IPS-11a (cell line): ENCODE data around the gene PTGDS.

ENCODE experiments used
- H3K4me3 ChIP-seq: one replicate; pipeline ENCODE4 v1.5.1; 2013; ENCODE audit warnings: low read depth, low read length, control low read depth

Gene PTGDS

DNA sequence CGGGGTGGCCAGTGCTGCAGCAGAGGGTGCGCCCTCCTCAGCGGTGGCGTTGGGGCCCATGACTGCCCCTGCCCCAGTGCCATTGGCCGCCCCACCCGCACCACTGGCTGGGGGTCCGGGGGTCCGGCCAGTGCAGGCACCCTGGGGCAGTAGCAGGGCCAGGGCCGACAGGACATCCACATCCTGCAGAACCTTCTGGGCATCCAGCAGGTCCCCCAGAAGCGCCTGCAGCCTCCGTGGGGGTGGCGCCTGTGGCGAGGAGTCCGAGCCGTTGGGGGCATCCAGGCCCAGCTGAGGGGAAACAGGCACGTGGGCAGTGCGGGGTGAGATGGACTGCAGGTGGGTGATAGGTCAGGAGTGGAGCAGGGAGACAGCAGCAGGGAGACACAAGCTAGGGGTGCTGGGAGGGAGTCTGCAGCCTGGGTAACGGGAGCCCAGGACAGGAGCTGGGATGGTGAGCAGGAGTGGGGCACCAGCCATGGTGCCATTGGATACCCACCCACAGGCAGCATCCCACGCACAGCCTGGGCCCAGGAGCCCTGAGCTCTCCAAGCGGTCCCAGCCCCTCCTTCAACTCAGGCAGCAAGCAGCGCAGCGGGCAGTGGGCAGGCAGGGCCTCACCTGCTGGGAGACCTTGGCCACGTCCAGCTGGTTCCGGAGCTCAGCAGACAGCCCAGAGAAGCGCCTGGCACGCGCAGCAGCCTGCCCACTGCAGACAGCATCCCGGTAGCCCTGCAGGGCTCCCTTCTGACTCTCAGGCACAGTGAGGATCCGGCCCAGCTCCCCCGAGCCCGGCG lies 43.7 kb downstream of the PTGDS start:
- H3K4me3 ChIP-seq = no peak overlapping the region

DNA sequence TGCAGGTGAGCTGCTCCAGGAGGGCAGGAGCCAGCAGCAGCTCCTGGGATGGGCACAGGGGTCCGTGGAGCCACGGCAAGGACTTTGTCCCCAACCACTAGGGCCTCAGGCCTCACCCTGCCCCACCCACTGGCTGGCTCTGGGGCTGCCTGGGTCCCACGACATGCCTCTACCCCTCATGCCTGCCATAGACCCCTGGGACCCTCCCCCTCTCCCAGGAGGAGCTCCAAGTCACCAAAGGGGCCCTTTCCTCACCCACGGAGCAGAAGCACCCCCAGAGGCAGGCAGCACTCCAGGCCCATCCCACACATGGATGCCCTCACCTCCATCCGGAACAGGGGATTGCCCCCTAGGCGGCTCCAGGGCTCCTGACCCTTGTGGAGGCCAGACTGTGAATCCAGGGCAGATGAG lies 44.3 kb downstream of the PTGDS start:
- no peak overlapping the region for H3K4me3 ChIP-seq

DNA sequence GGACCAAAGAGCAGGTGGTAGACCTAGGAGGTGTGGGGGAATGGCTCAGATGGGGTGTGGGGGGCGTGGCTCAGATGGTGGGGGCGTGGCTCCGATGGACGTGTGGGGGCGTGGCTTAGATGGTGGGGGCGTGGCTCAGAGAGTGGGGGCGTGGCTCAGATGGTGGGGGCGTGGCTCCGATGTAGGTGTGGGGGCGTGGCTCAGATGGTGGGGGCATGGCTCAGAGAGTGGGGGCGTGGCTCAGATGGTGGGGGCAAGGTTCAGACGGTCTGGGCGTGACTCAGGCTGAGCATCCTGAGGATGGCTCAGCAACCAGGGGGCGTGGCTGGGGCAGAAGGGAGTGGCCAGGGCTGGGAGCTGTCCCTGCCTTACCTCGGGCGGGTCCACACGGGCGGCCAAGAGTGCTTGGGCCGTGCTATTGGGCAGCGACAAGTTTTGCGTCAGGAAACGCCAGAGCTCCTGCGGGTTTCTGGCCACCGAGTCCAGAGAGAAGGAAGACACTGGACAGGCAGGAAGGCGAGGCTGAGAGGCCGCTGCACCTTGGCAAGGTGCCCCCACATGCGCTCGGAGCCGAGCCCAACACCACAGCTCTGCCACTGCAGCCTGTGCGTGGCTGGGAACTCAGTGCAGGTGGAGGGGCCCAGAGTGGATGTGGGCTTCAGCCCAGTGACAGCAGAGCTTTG lies 44.8 kb downstream of the PTGDS start:
- no peak overlapping the region for H3K4me3 ChIP-seq

DNA sequence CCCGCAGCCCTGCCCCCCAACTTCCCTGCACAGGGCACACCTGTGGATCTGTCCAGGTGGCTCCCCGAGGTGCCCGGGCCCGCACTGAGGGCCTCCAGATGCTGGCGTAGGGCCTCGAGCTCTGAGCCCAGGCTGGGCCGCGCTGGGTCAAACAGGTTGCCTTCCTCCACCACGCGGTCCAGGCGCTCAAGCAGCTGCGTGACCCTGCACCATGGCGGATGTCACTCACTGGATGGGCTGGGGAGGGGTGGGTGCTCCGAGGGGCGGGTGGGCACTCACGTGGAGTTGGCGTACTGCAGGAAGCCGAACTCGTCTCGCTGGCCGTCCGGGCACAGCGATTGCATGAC lies 45.3 kb downstream of the PTGDS start:
- no peak overlapping the region for H3K4me3 ChIP-seq

DNA sequence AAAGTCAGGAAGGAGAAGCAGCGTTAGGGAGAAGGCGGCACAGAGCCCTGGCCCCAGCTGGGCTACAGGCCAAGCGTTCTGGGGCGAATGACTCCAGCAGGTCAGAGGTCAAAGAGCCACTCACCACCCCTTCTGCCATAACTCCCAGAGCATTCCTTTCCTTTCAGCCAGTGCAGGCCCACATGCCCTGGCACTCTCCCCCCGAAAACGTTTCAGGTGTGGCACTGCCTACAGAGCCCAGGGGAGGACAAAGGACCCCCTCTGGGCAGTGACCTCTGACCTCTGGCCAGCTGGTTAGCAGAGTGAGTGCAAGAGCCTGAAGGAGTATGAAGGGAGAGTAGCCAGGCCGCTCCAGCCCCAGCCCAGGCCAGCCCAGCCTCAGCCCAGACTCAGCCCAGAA lies 45.9 kb downstream of the PTGDS start:
- no peak overlapping the region for H3K4me3 ChIP-seq

DNA sequence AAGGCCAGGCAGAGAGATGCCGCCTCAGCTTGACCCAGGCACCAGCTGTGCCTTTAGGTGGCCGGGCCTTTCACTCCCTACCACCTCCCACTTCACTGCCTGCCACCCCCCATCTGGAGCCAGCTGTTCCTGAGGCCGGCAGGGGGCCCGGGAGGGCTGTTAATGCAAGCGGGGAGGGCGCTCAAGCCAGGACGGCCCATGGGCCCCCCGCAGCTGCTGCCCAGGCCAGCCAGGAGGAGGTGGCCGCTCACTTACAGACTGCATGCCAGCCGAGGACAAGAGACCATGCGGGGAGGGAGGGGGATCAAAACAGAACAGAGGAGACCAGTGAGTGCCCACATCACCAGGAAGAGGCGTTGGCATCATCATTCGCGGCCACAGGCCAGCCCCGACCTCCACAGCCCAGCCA lies 46.3 kb downstream of the PTGDS start:
- H3K4me3 ChIP-seq = no peak overlapping the region

DNA sequence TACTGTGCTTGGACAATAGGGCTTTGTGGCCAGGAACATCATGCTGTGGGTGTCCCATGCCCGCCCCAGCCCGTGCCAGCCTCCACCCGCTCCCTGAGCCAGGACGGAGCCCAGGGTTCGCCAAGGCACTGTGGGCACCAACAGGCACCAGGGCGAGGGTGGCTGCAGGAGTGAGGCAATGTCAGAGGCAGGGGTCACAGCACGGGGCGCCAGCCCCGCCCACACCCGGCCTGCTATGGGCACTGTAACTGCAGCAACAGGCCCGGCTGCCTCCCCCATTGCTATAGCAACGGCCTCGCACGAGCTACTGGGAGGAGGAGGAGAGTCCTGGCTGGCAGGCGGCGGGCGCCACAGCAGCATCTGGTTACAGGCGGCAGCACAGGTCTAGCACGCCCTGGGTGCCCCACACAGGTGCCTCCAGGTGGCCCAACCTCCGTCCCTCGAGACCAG lies 48.2 kb downstream of the PTGDS start:
- no peak overlapping the region for H3K4me3 ChIP-seq

DNA sequence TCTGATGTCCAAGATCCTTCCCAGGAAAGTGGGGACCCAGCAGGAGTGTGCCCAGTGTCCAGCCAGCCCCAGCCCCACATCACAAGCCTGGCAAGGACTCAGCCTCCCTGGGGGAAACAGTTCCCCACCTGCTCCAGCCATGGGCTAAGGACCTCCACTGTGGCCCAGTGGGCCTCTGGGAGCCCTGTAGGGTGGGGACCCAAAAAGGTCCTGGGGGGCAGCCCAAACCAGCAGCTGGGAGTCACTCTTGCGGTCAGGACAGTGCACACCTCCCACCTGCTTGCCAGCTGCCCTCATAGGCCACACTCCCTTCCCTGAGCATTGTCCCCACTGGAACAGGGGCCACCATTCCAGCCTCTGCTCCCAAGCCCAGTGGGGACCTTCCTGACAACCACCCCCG lies 49.1 kb downstream of the PTGDS start:
- no peak overlapping the region for H3K4me3 ChIP-seq

DNA sequence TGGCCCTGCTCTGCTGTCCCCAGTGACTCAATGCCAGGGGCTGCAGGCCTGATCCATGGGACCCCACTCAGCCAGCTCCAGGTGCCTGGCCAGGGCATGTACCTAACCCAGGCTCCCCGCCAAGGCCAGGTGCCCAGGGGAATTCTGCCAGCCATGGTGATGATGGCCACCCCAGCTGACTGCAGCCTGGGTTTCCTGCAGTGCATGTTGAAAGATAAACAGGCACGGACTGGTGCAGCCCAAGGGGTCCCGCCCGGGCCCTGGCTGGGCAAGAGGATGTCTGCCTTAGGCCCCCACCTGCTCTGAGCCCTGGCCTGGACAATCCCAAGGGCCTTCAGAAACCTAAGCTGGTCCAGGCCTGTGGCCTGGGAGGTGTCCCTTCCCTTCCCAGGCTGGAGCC lies 49.5 kb downstream of the PTGDS start:
- H3K4me3 ChIP-seq = no peak overlapping the region

DNA sequence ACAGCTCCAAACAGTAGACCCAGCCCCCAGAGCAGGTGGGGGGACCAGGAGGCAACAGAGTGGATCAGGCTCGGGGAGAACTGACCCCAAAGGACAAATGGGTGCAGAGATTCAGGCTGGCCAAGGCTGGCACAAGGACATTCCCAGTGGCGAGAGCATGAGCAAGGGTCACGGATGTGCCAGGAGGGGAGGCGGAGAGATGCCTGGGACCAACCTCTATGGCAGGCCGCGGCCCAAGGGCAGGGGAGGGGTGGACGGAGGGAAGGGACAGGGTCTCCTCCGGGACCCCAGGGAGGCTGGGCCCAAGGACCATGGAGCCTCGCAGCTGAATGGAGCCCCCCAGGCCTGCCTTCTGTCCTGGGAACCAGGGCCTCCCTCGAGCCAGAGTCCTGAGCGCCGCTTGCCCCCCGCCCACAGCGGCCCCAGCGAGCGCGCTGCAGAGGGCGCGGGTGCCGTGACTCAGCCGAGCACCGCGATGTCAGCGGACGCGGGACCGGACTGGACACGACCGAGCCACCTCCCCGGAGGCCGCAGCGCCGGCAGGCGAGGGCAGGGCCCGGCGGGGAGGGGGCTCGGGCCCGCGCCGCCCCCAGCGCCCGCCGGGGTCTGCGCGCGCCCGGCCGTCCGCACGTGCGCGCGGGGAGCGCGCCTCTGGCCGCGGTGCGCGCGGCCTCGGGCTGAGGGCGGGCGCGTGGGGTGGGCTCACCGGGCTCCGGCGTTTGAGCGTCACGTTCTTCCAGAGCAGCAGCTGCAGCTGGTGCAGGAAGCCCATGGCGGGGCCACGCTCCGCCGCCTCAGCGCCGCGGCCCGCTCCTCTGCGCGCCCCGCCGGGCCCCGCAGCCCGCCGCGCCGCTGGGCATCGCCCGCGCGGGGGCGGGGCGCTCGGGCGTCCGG lies 50.3 kb downstream of the PTGDS start, which contains the start of gene ABCA2:
Gene ABCA2 (minus strand): TSS at position 869 of the 894 bp plus-strand sequence. CDS start 97 bp downstream, at position 772.
- peak within 1 kb of the TSS; percentile 39 for H3K4me3 ChIP-seq

DNA sequence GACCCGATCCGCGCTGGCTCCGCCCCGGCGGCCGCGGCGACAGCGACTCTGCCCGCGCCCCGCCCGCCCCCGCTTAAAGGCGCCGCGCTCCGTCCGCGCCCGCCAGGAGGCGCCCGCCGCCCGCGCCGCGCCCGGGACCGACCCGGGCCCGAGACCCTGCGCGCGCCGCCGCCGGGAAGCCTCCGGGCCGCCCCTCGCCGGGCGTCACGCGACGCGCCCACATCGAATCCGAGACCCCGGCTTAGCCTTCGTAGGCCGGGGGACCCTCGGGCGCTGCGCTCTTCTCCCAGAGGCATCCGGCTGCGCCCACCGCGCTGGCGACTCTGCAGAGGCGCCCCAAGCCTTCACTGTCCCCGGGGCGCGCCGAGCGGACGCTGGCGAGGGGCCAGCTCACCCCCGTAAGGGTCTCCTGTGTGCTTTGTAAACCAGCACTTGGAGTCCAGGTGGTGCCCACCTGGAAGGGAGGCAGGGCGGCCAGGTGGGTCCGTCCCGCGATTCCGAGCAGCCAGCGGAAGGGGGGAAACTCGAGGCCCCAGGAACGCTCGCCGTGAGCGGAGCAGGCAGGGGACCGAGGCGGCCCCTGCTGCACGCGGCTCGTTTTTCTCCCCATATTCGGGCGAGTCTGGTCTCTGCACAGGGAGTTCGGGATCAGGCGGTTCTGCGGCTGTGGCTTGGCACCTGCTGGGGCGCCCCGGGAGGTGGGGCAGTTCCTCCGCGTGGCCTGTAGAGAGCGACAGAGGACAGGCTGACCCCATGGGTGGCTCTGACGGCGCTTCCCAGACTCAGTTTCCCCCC lies 51.2 kb downstream of the PTGDS start:
- H3K4me3 ChIP-seq = peak overlapping the region; percentile 20

DNA sequence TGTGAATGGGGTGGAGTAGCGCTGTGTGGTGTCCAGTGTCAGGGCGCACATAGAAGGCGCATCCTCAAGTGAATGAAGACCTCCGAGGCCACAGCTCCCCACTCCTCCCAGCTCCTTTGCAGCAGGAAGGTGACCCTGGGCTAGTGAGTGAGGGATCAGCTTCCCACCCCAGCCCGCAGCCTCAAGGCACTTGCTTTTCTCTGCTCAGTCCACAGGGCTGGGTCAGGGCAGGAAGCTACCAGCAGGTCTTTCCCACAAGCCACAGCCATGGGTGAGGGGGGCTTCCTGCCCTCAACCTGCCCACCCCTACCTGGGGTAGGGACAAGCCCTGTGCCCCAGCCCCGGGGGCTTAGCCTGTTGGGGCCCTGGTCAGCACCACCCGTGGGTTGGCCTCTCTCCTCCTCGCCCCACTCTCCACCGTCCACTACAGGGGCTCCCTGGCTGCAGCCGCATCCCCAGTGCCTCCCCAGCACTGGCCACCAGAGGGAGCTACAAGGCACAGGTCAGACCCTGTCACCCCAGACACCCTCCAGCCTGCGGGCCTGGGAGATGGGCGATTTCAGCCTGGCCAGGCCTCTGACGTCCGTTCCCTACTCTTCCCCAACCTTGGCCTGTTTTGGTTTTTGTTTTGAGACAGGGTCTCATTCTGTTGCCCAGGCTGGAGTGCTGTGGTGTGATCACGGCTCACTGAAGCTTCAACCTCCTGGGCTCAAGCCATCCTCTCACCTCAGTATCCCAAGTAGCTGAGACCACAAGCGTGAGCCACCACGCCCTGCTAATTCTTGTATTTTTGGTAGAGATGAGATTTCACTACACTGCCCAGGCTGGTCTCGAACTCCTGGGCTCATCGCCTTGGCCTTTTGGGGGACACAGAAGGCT lies 52.0 kb downstream of the PTGDS start:
- no peak overlapping the region for H3K4me3 ChIP-seq

DNA sequence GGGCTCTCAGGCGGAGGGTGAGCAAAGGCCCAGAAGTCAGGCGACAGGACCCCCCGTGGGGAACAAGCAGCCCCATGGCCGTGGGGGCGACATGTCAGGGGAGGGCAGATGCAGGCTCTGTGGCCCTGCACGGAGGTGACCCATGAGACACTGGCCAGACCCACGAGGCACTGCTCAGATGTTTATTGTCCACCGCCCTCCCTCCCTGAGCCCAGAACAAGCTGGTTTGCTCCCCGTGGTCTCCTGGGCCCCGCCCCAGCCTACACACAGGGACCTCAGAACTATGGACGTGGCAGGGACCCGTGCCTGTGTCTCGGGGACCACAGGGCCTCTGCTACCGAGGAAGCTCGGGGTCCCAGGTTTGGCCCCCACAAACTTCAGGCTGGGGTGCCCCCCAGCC lies 52.7 kb downstream of the PTGDS start:
- H3K4me3 ChIP-seq = no peak overlapping the region

DNA sequence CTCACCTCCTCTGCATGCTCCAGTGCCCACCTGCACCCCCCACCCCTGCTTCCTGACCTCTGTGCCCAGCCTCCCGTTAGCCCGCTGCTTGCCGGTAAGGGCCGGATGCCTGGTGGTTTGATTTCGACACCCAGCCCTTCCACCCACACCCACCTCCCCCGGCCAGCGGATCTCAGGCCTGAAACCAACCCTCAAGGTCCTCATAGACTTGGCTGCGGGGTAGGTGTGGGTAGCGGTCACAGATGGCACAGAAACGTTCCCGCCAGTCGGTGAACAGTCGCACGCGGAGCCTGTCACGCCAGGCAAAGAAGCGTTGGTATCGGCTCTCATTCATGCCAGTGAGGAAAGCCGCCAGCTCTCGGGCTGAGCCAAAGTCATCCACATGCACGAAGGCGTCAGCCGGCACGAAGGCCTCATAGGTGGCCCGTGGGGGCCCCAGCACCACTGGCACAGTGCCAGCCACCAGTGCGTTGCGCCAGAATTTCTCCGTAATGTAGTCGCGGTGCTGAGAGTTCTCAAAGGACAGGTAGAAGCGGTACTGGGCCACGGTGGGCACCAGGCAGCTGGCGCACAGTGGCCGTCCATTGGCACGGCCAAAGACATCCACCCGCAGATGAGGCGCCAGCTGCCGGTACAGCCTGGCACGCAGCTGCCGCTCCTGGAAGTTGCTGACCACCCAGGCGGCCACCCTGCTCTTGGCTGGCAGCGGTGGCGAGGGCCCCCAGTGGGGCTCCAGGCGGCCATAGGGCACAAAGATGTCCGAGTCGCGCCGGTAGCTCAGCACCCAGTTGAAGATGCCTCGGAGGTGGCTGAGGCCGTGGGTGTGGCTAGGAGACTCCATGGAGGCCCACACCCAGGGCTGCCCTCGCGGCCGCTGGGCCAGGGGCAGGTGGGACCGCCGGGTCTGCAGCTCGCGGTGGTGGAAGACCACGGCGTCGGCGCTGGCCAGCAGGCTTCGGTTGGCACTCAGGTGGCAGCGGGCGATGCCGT lies 53.5 kb downstream of the PTGDS start:
- no peak overlapping the region for H3K4me3 ChIP-seq
